T-helper 22 cell (primary cell): ENCODE results near the gene BSG.

Experiments
- DNase-seq: peaks from one replicate; pipeline ENCODE4 v3.0.0-alpha.2; 2020; ENCODE audit warnings: low read depth

Gene BSG

DNA sequence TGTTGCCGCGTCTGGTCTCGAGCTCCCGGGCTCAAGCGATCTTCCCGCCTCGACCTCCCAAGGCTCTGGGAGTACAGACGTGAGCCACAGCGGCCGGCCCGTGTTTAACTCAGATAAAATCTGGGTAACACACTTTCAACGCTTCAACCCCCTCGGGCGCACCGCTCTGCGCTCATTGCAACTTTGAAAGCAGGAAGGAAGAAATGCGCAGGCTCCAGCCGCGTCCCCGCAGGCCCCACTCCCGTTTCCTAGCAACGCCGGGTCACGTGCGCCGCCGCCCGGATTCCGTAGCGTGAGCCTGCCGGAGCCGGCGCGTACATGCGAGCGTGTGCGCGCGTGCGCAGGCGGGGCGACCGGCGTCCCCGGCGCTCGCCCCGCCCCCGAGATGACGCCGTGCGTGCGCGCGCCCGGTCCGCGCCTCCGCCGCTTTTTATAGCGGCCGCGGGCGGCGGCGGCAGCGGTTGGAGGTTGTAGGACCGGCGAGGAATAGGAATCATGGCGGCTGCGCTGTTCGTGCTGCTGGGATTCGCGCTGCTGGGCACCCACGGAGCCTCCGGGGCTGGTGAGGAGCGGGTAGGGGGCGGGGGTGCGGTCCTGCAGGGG lies at the start of gene BSG:
Gene BSG, plus strand, starts transcription at position 457 of the 603 bp plus-strand sequence. Its CDS starts 39 bp downstream, at position 496.
- peak; percentile 98 for DNase-seq

DNA sequence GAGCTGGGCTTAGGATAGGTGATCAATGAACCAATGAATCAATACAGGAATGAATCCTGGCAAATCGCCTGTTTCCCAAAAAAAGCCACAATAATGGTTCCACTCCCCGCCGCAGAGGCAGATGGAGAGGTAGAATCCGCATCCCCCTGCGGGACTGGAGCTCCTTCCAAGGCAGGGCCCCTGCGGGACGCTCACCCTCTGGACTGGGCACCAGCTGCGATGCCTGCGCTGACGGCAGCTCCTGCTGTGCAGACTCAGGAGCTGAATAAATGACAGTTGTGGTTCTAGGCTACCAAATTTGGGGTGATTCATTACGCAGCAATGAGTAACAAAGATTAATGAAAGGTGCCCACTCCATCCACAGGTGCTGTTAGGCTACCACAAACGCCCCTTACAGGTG lies 49.7 kb upstream of the BSG start:
- no peak for DNase-seq

- DNase-seq = no peak
These were observed 48.2 kb upstream of the BSG start for GRCh38 chr19:524062-524674.

DNA sequence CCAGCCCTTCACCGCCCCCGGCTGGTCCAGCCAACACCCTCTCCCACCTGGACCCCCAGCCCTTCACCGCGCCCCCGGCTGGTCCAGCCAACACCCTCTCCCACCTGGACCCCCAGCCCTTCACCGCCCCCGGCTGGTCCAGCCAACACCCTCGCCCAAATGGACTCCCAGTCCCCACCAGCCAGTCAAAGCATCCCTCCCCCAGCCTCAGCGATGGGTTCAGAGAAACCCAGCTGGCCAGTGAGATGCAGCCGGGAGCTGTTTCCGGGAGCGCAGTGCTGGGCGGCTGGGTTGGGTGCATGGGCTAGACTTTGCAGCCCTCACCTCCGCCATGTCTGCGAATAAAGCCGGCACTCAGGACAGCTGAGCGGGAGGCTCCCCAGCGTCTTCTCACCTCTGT lies 47.4 kb upstream of the BSG start:
- DNase-seq = no peak

- no peak for DNase-seq
These were observed 46.5 kb upstream of the BSG start for GRCh38 chr19:525857-526419.

- DNase-seq = no peak
These were observed 42.0 kb upstream of the BSG start for GRCh38 chr19:530134-531008.

DNA sequence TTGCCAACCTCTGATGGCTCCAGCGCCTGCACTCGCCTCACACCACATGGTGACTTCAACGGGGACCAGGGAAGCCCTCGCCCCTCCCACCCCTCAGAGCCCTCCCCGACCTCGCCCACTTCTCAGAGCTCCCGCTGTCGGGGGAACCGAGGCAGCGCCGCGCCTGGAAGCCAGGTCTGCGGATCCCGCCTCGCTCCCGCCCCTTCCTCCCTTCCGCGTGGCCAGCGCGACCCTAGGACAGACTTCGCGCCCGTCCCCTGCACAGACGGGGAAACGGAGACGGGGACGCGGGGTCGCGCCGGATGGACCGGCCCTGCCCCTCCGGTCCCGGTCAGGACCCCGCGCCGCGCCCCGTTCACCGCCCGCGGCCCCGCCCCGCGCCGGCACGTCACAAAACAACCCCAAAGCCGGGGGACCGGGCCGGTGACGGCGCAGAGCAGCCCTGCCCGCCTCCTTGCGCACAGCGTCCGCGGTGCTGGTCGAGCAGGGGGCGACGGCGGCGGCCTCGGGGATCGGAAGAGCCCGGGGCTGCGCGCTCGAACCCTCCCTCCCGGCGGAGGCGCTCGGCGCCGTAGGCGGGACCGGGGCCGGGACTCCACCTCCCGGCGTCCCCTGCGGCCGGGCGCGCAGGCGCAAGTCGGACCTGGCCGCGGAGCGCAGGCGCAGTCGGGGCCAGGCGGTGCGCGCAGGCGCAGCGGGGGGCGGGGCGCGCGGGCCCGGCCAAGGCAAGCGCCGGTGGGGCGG lies 41.2 kb upstream of the BSG start:
- peak; percentile 74 for DNase-seq

- no peak for DNase-seq
These were observed 40.4 kb upstream of the BSG start, which contains the start of gene CDC34 for GRCh38 chr19:531753-532560. Gene CDC34 (plus strand): TSS chr19:531760. CDS start chr19:531932, 172 bp downstream.

DNA sequence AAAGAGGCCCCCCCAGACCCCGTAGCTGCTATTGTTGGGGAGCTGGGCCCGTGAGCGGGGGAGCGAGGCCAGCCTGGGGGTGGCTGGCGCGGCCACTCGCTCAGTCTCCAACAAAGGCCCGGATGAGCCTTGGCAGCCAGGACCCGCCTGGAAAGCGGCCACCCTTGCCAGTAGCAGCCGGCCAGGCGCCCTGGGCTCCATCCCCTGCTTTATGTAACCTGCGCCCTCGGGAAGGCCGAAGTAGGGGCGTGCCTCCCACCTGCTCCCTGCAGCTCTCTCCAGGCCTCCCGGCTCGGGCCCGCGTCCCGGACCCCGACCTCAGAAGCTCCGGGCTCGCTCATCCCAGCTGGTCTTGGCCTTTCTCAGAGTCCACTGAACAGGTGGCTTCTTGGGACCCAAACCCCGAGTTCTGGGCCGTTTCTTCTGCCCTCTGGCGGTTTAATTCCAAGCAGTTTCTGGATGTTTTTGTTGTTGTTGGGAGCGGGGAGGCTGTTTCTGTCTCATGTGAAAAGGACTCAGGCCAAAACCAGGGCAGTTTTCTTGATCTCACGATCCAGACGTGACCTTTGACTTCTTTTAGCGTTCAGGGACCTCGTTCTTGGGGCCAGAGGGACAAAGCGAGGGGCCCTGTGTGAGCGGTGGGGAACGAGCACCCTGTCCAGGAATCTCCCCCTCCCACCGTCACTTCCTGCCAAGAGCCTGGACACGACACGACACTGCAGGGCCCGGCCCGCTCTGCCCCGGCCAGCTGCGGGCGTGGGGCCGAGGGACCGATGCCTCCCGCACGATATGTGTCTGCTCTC lies 39.6 kb upstream of the BSG start:
- DNase-seq = no peak

DNA sequence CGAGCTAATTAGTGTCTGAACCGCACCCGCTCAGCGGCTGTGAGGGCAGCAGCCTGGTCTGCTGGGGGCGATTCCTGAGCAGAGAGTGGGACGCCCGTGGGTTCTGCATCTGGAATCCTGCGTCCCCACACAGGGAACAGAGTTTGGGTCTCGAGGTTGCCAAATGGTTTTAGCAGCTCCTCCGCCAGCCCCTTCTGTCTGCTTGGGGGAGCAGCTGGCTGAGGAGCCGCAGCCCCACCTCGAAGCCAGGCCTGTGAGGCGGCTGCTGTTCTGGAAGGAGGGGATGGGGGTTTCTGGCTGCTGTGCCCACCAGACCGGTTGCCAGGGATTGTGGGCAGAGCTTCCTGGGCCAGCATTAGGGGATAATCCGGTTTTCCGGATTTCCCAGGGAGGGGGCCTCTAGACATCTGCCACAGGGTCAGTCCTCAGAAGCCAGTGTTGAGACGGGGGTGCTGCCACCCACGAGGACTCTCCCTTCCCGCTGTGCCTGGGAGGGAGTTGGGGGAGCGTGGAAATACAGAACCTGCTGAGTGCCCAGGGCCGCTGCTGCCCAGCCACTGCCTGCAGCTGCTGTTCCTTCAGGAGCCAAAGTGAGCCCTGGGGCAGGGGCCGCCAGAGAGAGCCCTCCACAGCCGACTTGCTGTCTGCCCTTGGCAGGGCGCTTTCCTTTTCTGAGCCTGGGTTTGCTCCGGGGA lies 38.9 kb upstream of the BSG start:
- no peak for DNase-seq

GRCh38 chr19:534088-534487 lies 38.3 kb upstream of the BSG start:
- no peak for DNase-seq

DNA sequence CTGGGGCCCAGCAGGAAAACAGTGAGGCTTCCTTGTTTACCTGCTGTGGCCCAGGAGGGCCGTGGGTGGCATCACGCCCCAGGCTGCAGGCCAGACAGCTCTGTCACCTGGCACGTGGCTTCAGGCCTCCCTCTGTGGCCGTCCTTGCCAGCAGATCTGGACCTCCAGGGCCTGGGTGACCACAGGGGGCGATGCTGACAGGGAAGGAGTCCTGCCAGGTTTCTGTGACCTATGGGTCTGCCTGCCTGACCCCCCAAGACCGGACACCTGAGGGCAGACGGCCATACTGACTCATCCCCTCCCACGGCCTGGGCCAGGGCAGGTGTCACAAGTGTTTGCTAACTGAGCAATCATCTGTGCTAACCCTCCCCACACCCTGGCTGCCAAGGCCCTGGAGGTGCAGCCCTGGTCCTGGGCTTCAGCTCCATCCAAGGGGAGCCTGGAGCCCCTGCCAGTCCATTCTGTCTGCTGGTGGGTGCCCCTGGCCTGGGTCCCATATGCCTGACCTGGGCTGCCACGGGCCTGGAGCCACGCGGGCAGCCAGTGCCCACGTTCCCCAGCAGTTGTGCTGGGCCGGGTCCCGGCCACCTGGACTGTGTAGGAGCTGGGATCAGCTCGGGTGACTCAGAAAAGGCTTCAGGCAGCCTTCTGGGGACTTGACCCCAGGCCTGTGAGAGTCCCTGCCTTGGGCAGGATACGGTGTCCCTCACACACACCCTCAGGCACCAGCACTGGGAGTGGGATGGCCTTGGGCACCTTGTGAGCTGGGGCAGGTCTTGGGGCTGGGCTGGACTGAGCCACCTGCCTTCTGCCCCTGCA lies 37.2 kb upstream of the BSG start:
- no peak for DNase-seq

DNA sequence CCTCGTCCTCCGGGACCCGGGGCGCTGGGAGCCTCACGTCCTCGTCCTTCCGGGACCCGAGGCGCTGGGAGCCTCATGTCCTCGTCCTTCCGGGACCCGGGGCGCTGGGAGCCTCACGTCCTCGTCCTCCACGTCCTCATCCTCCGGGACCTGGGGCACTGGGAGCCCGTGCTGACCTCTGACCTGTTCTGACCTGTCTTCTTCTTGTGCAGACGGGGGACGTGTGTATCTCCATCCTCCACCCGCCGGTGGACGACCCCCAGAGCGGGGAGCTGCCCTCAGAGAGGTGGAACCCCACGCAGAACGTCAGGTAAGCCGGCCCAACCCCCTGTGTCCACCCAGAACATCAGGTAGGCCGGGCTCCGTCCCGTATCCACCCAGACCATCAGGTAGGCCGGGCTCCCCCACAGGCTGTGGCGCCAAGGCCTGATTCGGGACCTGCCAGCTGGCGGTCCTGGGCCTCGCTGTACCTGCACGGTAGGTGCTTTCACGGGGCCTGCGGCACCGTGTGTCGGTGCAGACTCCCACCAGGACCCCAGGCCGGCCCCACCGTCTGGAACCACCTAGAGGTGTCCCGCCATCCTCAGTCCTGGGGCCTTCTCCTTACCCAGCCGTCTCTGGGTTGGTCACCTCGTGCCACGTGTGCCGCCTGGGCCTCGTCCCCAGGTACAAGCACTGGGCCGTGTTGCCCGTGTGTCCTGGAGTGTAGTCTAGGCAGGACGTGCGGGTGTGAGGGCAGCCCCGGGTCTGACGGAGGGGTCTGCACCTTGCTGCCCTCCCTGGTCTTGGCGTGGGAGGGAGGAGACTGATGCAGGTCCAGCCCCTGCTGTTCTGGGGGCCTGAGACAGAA lies 36.1 kb upstream of the BSG start:
- no peak for DNase-seq

DNA sequence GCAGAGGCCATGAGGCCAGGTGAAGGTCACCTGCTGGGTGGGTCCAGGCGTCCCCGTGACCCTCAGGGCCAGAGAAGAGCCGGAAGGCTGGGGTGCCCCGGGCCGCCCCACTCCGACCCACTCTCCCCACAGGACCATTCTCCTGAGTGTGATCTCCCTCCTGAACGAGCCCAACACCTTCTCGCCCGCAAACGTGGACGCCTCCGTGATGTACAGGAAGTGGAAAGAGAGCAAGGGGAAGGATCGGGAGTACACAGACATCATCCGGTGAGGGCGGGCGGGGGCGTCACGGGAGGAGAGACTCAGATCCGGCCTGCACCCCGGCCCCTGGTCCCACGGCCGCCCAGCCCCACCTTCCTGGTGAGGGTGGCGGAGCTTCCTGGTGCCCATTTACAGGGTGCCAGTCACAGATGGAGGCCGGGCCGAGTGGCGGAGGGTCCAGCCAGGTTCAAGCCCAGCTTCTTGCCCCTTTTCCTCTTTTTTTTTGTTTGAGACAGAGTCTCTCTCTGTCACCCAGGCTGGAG lies 35.5 kb upstream of the BSG start:
- DNase-seq = no peak

DNA sequence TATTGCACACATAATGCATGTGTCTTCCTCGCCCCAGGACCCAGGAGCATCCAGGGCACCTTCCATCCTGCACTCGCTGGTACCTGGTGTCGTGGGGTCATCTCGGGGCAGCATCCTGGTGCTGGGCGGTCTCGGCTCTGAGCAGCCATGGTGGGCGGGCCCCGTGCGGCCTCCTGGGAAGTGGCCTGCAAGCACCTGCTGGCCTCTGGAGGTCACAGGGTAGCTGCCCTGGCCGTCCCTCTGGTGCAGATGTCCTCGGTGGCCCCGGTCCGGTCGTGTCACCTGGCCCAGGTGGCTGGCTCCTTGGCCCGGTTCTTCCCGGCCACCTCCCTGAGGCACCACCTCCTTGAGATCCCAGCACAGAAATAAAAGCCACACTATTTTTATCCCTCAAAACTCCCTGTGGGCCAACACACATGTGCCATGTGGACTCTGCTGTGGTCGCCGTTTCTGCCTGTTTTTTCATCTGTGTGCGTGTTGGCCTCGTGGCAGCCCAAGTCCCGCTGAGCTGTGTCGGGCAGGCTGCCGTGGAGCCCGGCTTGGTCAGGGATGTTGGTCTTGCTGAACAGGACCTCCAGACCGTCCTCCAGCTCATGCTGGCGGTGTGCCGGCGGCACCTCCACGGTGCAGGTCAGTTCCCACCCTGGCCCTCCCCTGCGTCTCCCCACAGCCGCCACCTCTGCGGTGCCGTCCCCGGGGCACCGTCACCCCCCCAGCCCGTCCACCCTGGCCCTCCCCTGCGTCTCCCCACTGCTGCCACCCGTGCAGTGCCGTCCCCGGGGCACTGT lies 33.6 kb upstream of the BSG start:
- no peak for DNase-seq

- no peak for DNase-seq
These were observed 32.9 kb upstream of the BSG start for GRCh38 chr19:539429-540030.
